GM13976 (cell line): ENCODE data around the gene IFITM5.

Experiments used
- DNase-seq: peaks from one replicate; pipeline ENCODE4 v3.0.0; 2012; ENCODE audit warnings: low spot score
- in situ Hi-C: fragments of 300-500 bp; cut with MboI; formaldehyde crosslinking; loops from one replicate; pipeline ENCODE4 v1.12.0; 2022; ENCODE audit warnings: low sequenced_read_pairs, mixed read lengths, inconsistent platforms; ENCODE audit not compliant: unreplicated experiment
- TF ChIP-seq, protein P1 (sequence below): IDR thresholded peaks from 2 replicates; pipeline ENCODE4 v1.5.1; 2012; ENCODE audit warnings: borderline replicate concordance, mild to moderate bottlenecking; ENCODE audit not compliant: insufficient read depth; ENCODE audit errors: extremely low read depth, missing control alignments, control extremely low read depth

Gene IFITM5

DNA sequence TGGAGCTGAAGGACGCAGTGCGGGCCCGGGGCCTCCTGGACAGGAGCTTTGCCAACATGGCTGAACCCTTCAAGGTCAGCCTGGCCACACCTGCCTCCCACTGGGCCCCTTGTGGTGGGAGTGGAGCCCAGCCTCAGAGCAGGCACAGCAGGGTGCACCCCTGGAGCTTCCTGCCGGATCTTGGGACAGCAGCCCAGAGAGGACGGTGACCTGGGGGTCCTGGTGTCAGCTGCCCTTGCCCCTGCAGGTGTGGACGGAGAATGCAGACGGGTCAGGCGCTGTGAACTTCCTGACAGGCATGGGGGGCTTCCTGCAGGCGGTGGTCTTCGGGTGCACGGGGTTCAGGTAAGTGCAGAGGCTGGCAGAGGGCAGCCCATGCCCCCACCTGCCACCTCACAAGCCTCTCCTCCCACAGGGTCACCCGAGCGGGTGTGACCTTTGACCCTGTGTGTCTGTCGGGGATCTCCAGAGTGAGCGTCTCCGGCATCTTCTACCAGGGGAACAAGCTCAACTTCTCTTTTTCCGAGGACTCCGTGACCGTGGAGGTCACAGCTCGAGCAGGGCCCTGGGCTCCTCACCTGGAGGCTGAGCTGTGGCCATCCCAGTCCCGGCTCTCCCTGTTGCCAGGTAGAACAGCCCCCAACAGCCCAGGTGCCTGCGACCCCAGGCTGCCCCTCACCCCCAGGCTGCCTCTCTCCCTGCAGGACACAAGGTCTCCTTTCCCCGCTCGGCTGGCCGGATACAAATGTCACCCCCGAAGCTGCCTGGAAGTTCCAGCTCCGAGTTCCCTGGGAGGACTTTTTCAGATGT, 5.3 kb downstream of the IFITM5 start:
- TF ChIP-seq, protein P1, sequence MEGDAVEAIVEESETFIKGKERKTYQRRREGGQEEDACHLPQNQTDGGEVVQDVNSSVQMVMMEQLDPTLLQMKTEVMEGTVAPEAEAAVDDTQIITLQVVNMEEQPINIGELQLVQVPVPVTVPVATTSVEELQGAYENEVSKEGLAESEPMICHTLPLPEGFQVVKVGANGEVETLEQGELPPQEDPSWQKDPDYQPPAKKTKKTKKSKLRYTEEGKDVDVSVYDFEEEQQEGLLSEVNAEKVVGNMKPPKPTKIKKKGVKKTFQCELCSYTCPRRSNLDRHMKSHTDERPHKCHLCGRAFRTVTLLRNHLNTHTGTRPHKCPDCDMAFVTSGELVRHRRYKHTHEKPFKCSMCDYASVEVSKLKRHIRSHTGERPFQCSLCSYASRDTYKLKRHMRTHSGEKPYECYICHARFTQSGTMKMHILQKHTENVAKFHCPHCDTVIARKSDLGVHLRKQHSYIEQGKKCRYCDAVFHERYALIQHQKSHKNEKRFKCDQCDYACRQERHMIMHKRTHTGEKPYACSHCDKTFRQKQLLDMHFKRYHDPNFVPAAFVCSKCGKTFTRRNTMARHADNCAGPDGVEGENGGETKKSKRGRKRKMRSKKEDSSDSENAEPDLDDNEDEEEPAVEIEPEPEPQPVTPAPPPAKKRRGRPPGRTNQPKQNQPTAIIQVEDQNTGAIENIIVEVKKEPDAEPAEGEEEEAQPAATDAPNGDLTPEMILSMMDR = no peak
- no peak for DNase-seq
- in situ Hi-C loops = no loop called here

DNA sequence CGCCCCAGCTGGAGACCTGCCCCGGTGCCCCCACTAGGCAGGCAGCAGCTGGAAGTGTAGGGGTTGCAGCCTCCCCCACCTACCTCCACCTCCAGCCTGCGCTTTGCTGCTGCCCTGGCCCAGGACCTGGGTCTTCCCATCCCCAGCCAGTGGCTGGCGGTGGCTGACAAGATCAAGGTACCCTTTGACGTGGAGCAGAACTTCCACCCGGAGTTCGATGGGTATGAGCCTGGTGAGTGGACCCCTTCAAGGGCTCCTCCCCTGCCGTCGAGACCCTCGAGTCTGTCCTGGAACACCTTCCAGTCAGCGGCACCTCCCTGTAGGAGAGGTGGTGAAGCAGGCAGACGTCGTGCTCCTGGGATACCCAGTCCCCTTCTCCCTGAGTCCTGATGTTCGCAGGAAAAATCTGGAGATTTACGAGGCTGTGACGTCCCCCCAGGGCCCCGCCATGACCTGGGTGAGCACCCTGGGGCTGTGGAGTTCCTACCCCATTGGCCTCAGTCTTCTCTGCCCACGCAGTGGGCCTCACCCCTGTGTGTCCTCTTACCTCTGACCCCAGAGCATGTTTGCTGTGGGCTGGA, 6.0 kb downstream of the IFITM5 start:
- no peak for DNase-seq
- TF ChIP-seq, protein P1 = no peak
- in situ Hi-C loops = no loop called here

DNA sequence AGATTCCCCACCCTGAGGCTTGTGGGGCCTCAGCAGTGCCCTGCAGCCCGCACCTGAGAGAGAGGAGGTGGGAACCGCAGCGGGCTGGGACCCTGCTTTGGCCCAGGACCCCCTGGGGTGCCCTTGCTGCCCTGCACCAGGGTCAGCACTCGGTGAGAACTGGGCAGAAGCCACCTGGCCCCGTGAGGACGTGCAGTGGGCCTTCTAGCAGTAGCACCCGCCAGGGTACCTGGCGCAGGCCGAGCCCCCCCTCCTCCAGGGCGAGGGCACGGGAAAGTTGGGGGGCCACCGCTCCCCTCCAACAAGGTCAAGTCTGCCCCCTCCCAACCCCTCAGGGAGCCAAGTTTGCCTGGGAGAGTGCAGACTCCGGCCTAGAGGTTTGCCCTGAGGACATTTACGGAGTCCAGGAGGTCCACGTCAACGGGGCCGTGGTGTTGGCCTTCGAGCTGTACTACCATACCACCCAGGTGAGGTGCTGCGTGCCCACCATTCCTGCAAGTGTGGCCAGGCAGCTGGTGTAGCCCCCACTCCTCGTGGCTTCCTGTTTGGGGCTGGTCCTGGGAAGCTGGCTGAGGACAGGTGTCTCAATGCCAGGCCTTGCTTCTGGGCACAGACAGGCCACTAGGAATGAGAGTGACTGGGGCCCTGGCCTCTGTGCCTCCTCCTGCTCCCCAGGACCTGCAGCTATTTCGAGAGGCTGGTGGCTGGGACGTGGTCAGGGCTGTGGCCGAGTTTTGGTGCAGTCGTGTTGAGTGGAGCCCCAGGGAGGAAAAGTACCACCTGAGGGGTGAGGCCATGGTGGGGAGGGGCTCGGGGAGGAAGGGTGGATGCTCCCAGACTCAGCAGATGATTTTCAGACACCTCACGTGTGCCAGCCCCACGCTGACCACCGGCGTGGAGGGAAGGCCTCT, 6.9 kb downstream of the IFITM5 start:
- in situ Hi-C loops = no loop called here

DNA sequence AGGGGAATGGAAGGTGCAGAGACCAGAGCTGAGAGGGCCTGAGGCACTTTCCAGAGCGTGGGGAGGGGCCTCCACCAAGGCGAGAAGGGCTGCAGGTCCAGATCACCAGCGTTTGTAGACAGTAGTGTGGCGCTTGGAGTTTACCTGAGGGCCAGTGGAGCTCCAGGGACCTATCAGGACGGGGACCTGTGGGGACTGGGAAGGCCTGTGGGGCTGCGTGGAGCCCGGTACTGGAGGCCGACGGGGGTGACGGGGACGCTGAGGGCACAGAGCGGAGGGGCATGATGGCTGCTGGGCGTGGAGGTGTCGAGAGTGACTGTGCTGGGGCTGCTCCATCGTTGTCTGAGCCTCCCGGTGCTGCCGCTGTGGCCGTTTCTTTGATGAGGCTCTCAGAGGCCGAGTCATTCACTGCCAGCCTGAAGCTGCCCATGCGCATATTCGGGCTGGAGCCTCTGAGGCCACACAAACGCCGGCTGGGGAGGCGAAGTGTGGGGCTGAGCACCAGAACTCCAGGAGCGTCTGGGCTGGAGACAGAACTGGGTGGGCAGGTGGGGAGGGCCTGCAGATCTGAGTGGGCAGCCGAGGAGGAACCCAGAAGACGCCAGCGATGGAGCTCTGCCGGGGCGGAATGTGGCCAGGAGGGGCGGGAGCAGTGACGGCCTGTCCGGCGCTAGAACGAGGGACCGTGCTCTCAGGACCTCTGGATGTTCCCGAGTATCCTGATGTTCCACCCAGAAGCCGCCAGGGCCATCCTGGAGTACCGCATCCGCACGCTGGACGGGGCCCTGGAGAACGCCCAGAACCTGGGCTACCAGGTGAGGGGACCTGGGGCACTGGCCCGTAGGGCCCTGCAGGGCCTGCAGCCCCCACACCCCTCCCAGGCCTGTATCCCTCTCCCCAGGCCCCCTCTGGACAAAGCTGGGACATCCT, 7.8 kb downstream of the IFITM5 start:
- in situ Hi-C loops = no loop called here
- TF ChIP-seq, protein P1 = no peak
- DNase-seq = no peak

More for the DNA sequence above, 6.9 kb downstream of the IFITM5 start:
- TF ChIP-seq, protein P1 = no peak
- DNase-seq = no peak

DNA sequence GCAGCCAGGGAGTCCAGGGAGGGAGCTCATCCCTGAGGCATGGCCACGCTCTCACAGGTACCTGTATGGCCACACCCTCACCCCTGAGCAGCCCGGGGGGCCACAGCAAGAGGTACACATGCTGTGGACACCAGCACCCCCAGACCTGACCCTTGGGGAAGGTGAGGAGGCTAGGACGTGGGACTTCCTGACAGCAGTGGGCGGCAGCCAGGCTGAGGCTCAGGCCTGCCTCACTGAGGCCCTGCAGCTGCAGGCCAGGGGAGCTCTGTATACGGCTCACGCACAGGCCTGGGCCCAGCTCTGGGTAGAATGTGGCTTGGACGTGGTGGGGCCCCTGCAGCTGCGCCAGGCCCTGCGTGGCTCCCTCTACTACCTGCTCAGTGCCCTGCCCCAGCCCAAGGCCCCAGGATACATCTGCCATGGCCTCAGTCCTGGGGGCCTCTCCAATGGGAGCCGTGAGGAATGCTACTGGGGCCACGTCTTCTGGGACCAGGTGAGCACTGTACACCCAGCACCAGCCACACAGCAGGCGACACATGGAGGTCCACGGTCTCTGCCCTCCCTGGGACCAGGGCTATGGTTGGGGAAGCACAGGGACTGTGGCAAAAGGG, 8.6 kb downstream of the IFITM5 start:
- DNase-seq = no peak
- TF ChIP-seq, protein P1 = no peak
- in situ Hi-C loops = no loop called here
